GM19397 (cell line): ENCODE data around the gene ANKRD11.
"Not testable (repeated sequence)": the region's sequence is repeated elsewhere in the genome, so short reads cannot be mapped to it uniquely, and the experiment has no call there.

Experiments used
- ATAC-seq: cut with Tn5 transposase; IDR thresholded peaks from one replicate; pipeline ENCODE4 v1.9.1; 2021; ENCODE audit warnings: mild to moderate bottlenecking, moderate library complexity; ENCODE audit not compliant: unreplicated experiment

Gene ANKRD11

GRCh38 chr16:89482150-89482816 is 8.1 kb downstream of the ANKRD11 start:
- ATAC-seq = no peak

- ATAC-seq = no peak
These were observed 8.9 kb downstream of the ANKRD11 start for GRCh38 chr16:89481356-89481955.

- ATAC-seq = no peak
These were observed 11.7 kb downstream of the ANKRD11 start for GRCh38 chr16:89478576-89479221.

GRCh38 chr16:89476811-89477261 is 13.5 kb downstream of the ANKRD11 start:
- ATAC-seq = no peak

- ATAC-seq = no peak
These were observed 14.0 kb downstream of the ANKRD11 start for GRCh38 chr16:89476379-89476778.

GRCh38 chr16:89475144-89475543 is 15.2 kb downstream of the ANKRD11 start:
- ATAC-seq = no peak

GRCh38 chr16:89473791-89474414 is 16.5 kb downstream of the ANKRD11 start:
- ATAC-seq = no peak

GRCh38 chr16:89473136-89473712 is 17.1 kb downstream of the ANKRD11 start:
- no peak for ATAC-seq

GRCh38 chr16:89472711-89473075 is 17.7 kb downstream of the ANKRD11 start:
- ATAC-seq = no peak

GRCh38 chr16:89467382-89467781 is 23.0 kb downstream of the ANKRD11 start:
- no peak for ATAC-seq

GRCh38 chr16:89466920-89467319 is 23.4 kb downstream of the ANKRD11 start:
- no peak for ATAC-seq

GRCh38 chr16:89463312-89463711 is 27.0 kb downstream of the ANKRD11 start:
- ATAC-seq = not testable (repeated sequence)

GRCh38 chr16:89462639-89463038 is 27.7 kb downstream of the ANKRD11 start:
- not testable (repeated sequence) for ATAC-seq

GRCh38 chr16:89461890-89462289 is 28.5 kb downstream of the ANKRD11 start:
- not testable (repeated sequence) for ATAC-seq

GRCh38 chr16:89460556-89460955 is 29.8 kb downstream of the ANKRD11 start:
- no peak for ATAC-seq

GRCh38 chr16:89458967-89459366 is 31.4 kb downstream of the ANKRD11 start:
- no peak for ATAC-seq

GRCh38 chr16:89458551-89458950 is 31.8 kb downstream of the ANKRD11 start:
- ATAC-seq = no peak

GRCh38 chr16:89456419-89456959 is 33.9 kb downstream of the ANKRD11 start:
- no peak for ATAC-seq

- ATAC-seq = no peak
These were observed 34.7 kb downstream of the ANKRD11 start for GRCh38 chr16:89455692-89456091.

- ATAC-seq = no peak
These were observed 35.2 kb downstream of the ANKRD11 start for GRCh38 chr16:89455178-89455577.
